ENCODE data around the gene TBC1D22A.

Gene TBC1D22A

DNA sequence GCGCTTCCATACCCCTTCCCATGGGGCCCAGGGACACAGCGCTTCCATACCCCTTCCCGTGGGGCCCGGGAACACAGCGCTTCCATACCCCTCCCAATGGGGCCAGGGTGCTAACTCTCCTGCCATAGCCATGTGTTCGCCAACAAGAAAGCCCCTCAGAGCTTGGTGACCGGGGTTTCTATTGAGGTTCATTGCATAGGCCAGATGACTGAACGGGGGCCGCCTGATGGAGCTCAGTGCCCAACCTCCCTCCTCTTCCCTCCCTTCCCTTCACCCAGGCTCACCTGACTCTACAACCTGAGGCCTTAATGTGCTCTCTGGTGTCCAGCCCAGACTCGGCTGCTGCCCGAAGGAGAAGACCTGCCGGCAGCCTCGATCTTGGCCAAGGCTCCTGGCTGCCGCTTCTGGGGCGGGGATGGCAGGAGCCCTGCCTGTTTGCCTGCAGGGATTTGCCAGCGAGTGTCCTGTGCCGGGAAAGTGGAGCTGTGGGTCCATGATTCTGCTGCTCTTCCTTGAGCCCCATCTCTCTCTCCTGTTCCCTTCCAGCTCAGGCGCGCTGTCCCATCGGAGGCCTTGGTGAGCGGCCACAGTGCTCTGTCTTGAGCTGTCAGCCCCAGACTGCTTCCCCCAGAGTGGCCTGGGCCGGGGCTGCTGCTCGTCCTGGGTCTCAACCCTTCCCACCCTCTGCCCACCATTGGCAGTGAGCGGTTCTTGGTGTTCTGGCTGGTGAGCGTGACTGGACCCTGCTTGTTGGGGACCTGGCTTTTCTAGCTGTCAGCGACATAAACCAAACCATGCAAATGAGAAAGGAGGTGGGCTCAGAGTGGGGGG lies 267.0 kb downstream of the TBC1D22A start:
- H3K79me2 ChIP-seq (ENCODE audit: insufficient read depth, low read depth), result no peaks in the 10 kb centered on the region

DNA sequence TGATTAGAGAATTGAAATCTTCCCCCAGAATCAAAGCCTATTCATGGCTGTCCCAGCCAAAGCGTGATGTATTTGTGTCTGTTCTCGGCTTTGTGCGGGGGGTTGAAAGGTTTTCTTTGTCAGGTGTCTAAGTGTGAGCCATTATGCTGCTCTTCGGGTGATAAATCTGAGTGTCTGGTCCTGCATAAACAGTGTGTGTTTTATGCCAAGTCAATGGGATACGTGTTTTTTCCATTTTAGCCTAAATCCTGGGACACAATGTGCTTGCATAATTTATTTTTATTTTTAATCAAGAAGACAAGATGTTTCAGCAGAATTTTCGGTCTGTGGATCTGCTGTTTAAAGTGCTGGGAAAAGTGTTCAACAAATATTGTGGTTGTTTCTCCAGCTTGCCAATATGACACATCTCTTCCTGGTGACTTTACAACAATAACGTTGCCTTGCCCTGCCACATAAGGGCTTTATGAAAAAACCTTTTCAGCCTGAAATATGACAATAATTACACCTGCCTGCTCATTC lies 267.8 kb downstream of the TBC1D22A start:
- no peak overlapping the region for H3K4me3 ChIP-seq (IDR thresholded peaks at IDR 0.05; ENCODE audit: insufficient read depth, low read depth, low read length)
- H3K9ac ChIP-seq, result no peak overlapping the region
- H3K27me3 ChIP-seq (ENCODE audit: insufficient read depth, low read depth), result no peaks in the 10 kb centered on the region
- no peaks in the 10 kb centered on the region for H4K20me1 ChIP-seq (ENCODE audit: insufficient read depth)
- H3K4me2 ChIP-seq, result no peak overlapping the region
- H2AFZ ChIP-seq (ENCODE audit: low read depth), result no peak overlapping the region
- TF ChIP-seq, protein P1, sequence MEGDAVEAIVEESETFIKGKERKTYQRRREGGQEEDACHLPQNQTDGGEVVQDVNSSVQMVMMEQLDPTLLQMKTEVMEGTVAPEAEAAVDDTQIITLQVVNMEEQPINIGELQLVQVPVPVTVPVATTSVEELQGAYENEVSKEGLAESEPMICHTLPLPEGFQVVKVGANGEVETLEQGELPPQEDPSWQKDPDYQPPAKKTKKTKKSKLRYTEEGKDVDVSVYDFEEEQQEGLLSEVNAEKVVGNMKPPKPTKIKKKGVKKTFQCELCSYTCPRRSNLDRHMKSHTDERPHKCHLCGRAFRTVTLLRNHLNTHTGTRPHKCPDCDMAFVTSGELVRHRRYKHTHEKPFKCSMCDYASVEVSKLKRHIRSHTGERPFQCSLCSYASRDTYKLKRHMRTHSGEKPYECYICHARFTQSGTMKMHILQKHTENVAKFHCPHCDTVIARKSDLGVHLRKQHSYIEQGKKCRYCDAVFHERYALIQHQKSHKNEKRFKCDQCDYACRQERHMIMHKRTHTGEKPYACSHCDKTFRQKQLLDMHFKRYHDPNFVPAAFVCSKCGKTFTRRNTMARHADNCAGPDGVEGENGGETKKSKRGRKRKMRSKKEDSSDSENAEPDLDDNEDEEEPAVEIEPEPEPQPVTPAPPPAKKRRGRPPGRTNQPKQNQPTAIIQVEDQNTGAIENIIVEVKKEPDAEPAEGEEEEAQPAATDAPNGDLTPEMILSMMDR (conservative IDR thresholded peaks at IDR 0.05; ENCODE audit: low read depth, low read length), result no peak
- no peaks in the 10 kb centered on the region for H3K4me1 ChIP-seq (ENCODE audit: low read depth, poor library complexity, severe bottlenecking)
- no peak overlapping the region for H3K27ac ChIP-seq
- no peaks in the 10 kb centered on the region for H3K79me2 ChIP-seq (ENCODE audit: insufficient read depth, low read depth)
- H3K36me3 ChIP-seq (ENCODE audit: insufficient read depth), result no peaks in the 10 kb centered on the region

More for the DNA sequence above, 267.0 kb downstream of the TBC1D22A start:
- TF ChIP-seq, protein P1 (conservative IDR thresholded peaks at IDR 0.05; ENCODE audit: low read depth, low read length), result no peak
- no peak overlapping the region for H3K9ac ChIP-seq
- H4K20me1 ChIP-seq (ENCODE audit: insufficient read depth), result no peaks in the 10 kb centered on the region
- no peak overlapping the region for H2AFZ ChIP-seq (ENCODE audit: low read depth)
- no peak overlapping the region for H3K4me2 ChIP-seq
- no peak overlapping the region for H3K4me3 ChIP-seq (IDR thresholded peaks at IDR 0.05; ENCODE audit: insufficient read depth, low read depth, low read length)
- H3K4me1 ChIP-seq (ENCODE audit: low read depth, poor library complexity, severe bottlenecking), result no peaks in the 10 kb centered on the region
- no peaks in the 10 kb centered on the region for H3K27me3 ChIP-seq (ENCODE audit: insufficient read depth, low read depth)
- H3K36me3 ChIP-seq (ENCODE audit: insufficient read depth), result no peaks in the 10 kb centered on the region
- H3K27ac ChIP-seq, result no peak overlapping the region

DNA sequence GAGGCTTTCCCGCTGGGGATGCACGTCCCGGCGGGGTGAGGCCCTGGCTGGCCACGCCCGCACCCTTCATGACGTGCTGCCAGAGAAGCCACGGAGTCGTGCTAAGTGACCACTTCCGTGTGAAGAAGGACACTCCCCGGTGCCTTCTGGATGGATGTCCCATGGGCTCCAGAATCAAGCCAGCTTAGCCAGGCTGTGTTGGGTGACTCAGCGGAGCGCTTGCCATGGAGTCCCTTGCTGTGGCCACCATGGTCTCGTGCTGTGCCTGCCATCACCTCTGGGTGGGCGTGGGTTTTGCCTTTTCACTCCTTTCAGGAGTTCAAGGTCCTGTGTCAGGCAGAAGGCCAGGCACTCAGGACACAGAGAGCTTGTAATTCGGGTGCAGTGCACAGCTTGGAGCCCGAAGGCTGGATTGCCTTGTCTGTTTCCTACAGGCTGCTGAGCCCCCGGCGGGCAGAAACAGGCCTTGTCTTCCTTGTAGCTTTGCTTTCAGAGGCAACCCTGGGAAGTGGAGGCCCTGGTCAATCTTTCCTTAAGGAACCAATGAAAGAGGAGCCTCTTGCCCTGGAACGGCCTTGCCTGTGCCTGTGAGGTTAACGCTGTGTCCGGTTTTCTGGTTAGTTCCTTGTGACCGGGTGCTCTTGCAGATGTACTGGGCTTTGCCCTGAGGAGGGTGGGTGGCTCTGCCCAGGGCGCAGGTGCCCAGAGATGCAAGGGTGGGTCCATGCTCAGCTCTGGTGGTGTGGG lies 268.6 kb downstream of the TBC1D22A start:
- Histone ChIP-seq H3K79me2 (ENCODE audit: insufficient read depth, low read depth) (no peaks in the 10 kb centered on the region), H3K27me3 (ENCODE audit: insufficient read depth, low read depth) (no peaks in the 10 kb centered on the region), H3K4me2 (no peak overlapping the region), H3K4me3 (IDR thresholded peaks at IDR 0.05; ENCODE audit: insufficient read depth, low read depth, low read length) (no peak overlapping the region), H3K27ac (no peak overlapping the region), H3K9ac (no peak overlapping the region), H3K36me3 (ENCODE audit: insufficient read depth) (no peaks in the 10 kb centered on the region), H2AFZ (ENCODE audit: low read depth) (no peak overlapping the region), H3K4me1 (ENCODE audit: low read depth, poor library complexity, severe bottlenecking) (no peaks in the 10 kb centered on the region), H4K20me1 (ENCODE audit: insufficient read depth) (no peaks in the 10 kb centered on the region)
- TF ChIP-seq, protein P1 (conservative IDR thresholded peaks at IDR 0.05; ENCODE audit: low read depth, low read length), result no peak

DNA sequence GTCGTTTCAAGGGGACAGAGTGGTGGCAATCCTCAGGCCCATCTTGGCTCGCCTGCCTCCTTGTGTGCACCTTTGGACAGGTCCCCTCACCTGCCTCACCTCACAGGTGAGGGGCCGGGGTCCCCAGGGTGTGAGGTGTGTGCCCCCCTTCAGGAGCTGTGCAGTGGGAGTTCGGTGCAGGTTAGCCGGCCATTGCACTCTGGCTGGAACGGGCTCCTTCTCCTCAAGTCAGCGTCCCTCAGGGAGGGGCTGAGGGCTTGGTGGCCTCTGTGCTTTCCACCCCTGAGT lies 269.1 kb downstream of the TBC1D22A start:
- no peak overlapping the region for H3K4me2 ChIP-seq
- H3K27ac ChIP-seq, result no peak overlapping the region
- H3K27me3 ChIP-seq (ENCODE audit: insufficient read depth, low read depth), result no peaks in the 10 kb centered on the region
- H4K20me1 ChIP-seq (ENCODE audit: insufficient read depth), result no peaks in the 10 kb centered on the region
- no peak overlapping the region for H2AFZ ChIP-seq (ENCODE audit: low read depth)
- H3K79me2 ChIP-seq (ENCODE audit: insufficient read depth, low read depth), result no peaks in the 10 kb centered on the region
- H3K4me3 ChIP-seq (IDR thresholded peaks at IDR 0.05; ENCODE audit: insufficient read depth, low read depth, low read length), result no peak overlapping the region
- H3K36me3 ChIP-seq (ENCODE audit: insufficient read depth), result no peaks in the 10 kb centered on the region
- no peaks in the 10 kb centered on the region for H3K4me1 ChIP-seq (ENCODE audit: low read depth, poor library complexity, severe bottlenecking)
- H3K9ac ChIP-seq, result no peak overlapping the region
- TF ChIP-seq, protein P1 (conservative IDR thresholded peaks at IDR 0.05; ENCODE audit: low read depth, low read length), result no peak
